AG10803 (cell line): ENCODE data around the gene NGRN.

Source experiments
- DNase-seq: peaks from one replicate; pipeline ENCODE4 v3.0.0; 2010; ENCODE audit warnings: low read depth
- H3K4me3 ChIP-seq: 2 replicates; pipeline ENCODE4 v1.5.1; 2011; ENCODE audit warnings: mild to moderate bottlenecking, low read length, control low read depth
- TF ChIP-seq, protein P1 (sequence below): conservative IDR thresholded peaks from 2 replicates; pipeline ENCODE4 v1.5.1; 2011; ENCODE audit warnings: mild to moderate bottlenecking, low read length, control low read depth, inconsistent platforms

Gene NGRN

GRCh38 chr15:90265271-90266060 is at the start of gene NGRN:
Gene NGRN, plus strand, starts transcription at chr15:90265672. Its CDS starts 41 bp downstream, at chr15:90265713.
- peak; percentile 88 for DNase-seq
- TF ChIP-seq, protein P1, sequence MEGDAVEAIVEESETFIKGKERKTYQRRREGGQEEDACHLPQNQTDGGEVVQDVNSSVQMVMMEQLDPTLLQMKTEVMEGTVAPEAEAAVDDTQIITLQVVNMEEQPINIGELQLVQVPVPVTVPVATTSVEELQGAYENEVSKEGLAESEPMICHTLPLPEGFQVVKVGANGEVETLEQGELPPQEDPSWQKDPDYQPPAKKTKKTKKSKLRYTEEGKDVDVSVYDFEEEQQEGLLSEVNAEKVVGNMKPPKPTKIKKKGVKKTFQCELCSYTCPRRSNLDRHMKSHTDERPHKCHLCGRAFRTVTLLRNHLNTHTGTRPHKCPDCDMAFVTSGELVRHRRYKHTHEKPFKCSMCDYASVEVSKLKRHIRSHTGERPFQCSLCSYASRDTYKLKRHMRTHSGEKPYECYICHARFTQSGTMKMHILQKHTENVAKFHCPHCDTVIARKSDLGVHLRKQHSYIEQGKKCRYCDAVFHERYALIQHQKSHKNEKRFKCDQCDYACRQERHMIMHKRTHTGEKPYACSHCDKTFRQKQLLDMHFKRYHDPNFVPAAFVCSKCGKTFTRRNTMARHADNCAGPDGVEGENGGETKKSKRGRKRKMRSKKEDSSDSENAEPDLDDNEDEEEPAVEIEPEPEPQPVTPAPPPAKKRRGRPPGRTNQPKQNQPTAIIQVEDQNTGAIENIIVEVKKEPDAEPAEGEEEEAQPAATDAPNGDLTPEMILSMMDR = no peak
- H3K4me3 ChIP-seq = peak within 1 kb of the TSS; percentile 92

DNA sequence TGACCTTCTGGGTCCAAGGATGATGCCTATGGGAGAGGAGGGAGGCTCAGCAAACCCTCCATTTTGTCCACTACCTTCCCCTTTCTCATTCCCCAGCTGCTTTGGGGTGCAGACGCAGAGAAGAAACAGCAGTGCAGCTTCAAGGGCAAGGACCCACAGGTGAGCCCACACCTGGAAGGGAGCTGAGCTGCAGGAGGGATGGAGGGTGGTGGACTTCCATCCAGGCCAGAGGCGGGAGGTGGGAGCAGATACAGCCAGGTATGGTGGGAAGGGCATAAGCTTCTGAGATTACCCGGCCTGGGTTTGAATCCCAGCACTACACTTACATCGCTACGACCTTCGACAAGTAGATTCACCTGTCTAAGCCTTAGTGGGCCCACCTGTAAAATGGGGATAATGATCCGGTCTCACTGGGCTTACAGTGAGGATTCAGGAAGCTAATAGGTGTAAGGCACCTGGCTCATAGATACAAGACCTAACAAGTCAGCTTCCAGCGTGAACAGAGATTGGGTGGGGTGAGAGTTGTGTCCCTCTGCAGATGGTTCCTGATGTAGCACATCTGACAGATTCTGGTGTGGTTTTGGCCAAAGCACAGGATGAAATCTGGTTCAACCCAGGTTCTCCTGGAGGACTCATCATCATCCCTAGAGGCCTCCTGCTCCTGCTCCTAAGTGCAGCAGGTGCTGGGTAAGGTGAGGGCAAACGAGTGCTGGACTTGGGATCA is 47.6 kb upstream of the NGRN start:
- TF ChIP-seq, protein P1 = no peak
- DNase-seq = no peak

GRCh38 chr15:90219421-90220141 is 45.9 kb upstream of the NGRN start:
- TF ChIP-seq, protein P1 = peak; percentile 53
- no peak for DNase-seq
- H3K4me3 ChIP-seq = no peak overlapping the region

More for the DNA sequence above, 47.6 kb upstream of the NGRN start:
- no peak overlapping the region for H3K4me3 ChIP-seq

- no peak overlapping the region for H3K4me3 ChIP-seq
- TF ChIP-seq, protein P1 = peak; percentile 95
- peak; percentile 90 for DNase-seq
Observed at GRCh38 chr15:90221246-90221900, 44.1 kb upstream of the NGRN start.

DNA sequence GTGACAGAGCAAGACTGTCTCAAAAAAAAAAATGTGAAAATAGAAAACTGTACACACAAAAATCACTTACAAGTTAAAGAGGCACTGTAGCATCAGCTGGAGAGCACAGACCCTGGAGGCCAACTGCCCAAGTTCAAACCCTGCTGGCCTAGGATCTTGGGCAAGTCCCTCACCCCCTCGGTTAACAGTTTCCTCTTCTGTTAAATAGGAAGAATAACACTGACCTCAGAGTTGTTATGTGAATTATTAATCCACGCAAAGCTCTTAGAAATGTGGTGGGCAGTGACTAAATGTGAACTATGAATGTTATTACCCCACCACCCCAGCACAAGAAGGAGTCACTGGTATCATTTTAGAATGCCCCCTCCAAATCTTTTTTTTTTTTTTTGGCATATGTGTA is 42.9 kb upstream of the NGRN start:
- TF ChIP-seq, protein P1 = no peak
- no peak for DNase-seq
- H3K4me3 ChIP-seq = no peak overlapping the region

DNA sequence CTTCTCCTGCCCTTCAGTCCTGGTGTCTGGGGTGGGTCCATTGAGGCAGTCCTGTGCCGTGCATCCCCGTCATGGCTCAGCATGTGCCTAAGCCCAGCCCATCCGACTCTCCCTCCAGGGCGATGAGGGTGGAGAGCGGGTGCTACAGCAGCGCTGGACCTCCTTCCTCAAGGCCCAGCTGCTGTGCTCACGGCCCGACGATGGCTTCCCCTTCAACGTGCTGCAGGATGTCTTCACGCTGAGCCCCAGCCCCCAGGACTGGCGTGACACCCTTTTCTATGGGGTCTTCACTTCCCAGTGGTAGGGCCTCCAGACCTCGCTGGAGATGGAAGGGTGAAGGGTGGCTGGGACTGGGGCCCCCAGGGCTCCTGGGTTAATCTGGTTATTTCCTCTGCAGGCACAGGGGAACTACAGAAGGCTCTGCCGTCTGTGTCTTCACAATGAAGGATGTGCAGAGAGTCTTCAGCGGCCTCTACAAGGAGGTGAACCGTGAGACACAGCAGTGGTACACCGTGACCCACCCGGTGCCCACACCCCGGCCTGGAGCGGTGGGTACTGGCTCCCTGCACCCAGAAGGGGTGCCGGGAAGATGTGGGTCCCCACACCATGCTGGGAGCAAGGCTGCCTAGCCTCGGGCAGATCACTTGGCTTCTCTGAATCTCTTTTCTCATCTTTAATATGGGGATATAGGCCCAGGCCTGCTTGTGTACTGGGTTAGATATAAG is 41.9 kb upstream of the NGRN start:
- no peak overlapping the region for H3K4me3 ChIP-seq
- DNase-seq = no peak
- TF ChIP-seq, protein P1 = no peak
